Inflammatory macrophage treated with lipopolysaccharide for 1 hour (primary cell): Measurements from ENCODE around the gene ALG8.

ENCODE experiments used
- DNase-seq, 2 donors: peaks; one replicate each; pipeline ENCODE4 v3.0.0-alpha.2; 2020 to 2022

Gene ALG8

GRCh38 chr11:78158987-78159652 lies 19.7 kb upstream of the ALG8 start:
- DNase-seq, result no peak

GRCh38 chr11:78156127-78156844 lies 16.9 kb upstream of the ALG8 start:
- DNase-seq, result no peak

GRCh38 chr11:78151804-78152203 lies 12.4 kb upstream of the ALG8 start:
- no peak for DNase-seq

- DNase-seq, result no peak
Observed at GRCh38 chr11:78150754-78151153, 11.3 kb upstream of the ALG8 start.

GRCh38 chr11:78150346-78150745 lies 10.9 kb upstream of the ALG8 start:
- DNase-seq, result no peak

GRCh38 chr11:78149646-78150045 lies 10.2 kb upstream of the ALG8 start:
- DNase-seq, result peak; percentile 5 to 27

GRCh38 chr11:78147807-78148206 lies 8.4 kb upstream of the ALG8 start:
- no peak for DNase-seq

GRCh38 chr11:78145511-78146025 lies 6.1 kb upstream of the ALG8 start:
- DNase-seq, result no peak

GRCh38 chr11:78140392-78141077 lies 1.1 kb upstream of the ALG8 start:
- peak in 1 of 2 donors; percentile 32 for DNase-seq

- peak; percentile 29 to 34 for DNase-seq
Observed at GRCh38 chr11:78138694-78139421, 568 bp downstream of the ALG8 start.

GRCh38 chr11:78138291-78138690 lies 1.1 kb downstream of the ALG8 start:
- no peak for DNase-seq

GRCh38 chr11:78132475-78132874 lies 7.0 kb downstream of the ALG8 start:
- DNase-seq, result no peak

GRCh38 chr11:78131956-78132355 lies 7.5 kb downstream of the ALG8 start:
- DNase-seq, result no peak

- no peak for DNase-seq
Observed at GRCh38 chr11:78127403-78127802, 12.0 kb downstream of the ALG8 start.

GRCh38 chr11:78112582-78113275 lies 26.7 kb downstream of the ALG8 start:
- no peak for DNase-seq

- DNase-seq, result no peak
Observed at GRCh38 chr11:78111298-78111697, 28.1 kb downstream of the ALG8 start.

GRCh38 chr11:78110830-78111229 lies 28.6 kb downstream of the ALG8 start:
- DNase-seq, result no peak

GRCh38 chr11:78110351-78110750 lies 29.1 kb downstream of the ALG8 start:
- DNase-seq, result no peak

- no peak for DNase-seq
Observed at GRCh38 chr11:78109081-78110015, 30.1 kb downstream of the ALG8 start.

- no peak for DNase-seq
Observed at GRCh38 chr11:78100676-78101472, 38.6 kb downstream of the ALG8 start.
